GM12873 (cell line): ENCODE measurements around the gene UBALD1.

Experiments used
- TF ChIP-seq, protein P1 (sequence below): IDR thresholded peaks from 2 replicates; pipeline ENCODE4 v1.5.1; 2012; ENCODE audit warnings: low read depth, mild to moderate bottlenecking, moderate library complexity, low read length, control low read depth; ENCODE audit not compliant: insufficient read depth; ENCODE audit errors: missing control alignments

The UBALD1 gene

DNA sequence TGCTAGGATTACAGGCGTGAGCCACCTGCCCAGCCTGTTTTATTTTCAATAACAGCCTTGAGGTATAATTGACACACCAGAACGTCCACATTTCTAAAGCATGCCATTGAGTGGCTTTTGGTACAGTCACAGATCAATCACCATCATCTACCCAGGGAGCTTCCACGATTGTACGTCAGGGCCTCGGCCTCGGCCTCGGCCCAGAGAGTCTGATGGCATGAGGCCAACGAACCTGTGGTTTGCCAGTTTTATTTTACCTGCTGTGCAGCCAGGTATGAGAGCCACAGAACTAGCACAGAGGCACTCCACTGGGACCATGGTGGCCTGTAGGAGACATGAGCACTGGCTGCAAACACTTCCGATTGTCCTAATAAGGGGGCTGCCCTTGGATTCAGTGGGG lies 8.3 kb downstream of the UBALD1 start:
- TF ChIP-seq, protein P1, sequence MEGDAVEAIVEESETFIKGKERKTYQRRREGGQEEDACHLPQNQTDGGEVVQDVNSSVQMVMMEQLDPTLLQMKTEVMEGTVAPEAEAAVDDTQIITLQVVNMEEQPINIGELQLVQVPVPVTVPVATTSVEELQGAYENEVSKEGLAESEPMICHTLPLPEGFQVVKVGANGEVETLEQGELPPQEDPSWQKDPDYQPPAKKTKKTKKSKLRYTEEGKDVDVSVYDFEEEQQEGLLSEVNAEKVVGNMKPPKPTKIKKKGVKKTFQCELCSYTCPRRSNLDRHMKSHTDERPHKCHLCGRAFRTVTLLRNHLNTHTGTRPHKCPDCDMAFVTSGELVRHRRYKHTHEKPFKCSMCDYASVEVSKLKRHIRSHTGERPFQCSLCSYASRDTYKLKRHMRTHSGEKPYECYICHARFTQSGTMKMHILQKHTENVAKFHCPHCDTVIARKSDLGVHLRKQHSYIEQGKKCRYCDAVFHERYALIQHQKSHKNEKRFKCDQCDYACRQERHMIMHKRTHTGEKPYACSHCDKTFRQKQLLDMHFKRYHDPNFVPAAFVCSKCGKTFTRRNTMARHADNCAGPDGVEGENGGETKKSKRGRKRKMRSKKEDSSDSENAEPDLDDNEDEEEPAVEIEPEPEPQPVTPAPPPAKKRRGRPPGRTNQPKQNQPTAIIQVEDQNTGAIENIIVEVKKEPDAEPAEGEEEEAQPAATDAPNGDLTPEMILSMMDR, result no peak

DNA sequence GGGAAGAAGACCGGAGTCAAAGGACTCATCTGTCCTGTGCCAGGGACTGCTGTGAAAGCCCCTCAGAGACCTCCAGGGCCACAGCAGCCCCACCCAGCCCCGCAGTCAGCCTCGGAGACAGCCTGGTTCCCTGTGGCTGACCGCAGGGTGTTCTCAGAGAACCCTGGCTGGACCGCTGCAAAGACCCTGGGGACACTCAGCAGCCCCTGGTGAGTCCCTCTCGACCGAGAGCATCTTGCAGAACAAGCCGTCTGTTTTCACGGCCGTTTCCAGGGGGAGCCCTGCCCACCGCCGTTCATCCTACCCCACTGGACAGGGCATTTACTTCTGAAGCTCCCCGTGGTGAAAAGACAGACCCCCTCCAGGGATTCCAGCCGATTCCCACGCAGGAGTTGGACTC lies 10.3 kb downstream of the UBALD1 start:
- TF ChIP-seq, protein P1, result no peak

DNA sequence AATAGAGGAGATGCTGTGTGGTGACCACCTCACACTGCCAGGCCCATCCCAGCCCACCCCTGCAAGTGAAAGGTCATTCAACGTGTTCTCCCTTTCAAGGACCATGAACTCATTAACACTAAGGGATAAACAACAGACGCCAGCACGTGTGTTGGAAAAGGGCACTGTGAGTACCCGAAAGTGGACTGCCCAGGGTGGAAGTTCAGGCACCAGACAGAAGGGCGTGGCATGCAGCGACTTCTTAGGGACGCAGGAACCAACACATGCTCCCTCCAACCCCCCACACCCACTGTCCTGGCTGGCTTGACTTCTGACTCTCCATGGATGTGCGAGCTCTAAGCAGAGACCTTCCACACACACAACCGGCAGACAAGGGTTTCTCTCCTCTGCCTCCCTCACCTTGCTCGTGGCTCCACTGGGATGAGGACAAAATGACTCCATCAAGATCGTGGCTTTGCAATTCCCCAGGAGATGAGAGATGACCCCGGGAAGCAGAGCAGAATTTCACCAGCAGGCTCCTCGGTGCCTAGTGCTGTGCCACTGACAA lies 11.0 kb downstream of the UBALD1 start:
- TF ChIP-seq, protein P1, result no peak

DNA sequence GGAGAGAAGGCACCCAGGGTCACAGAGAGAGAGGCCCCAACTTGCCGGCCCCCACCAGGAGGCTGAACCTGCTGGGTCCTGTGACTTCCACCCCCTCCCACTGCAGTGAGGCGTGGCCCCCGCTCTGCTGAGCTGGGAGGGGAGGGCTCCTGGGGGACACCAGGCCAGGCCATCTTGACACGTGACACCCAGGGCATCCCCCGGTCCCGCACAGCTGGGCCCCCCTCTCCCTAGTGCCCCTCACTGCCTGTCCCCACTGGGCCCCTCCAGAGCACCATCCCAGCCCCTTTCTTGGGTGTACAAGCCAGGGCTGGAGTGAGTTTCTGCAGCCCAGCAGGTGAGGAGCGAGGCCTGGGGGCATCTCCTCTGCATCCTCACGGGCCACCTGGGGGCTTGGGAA lies 12.4 kb downstream of the UBALD1 start:
- TF ChIP-seq, protein P1, result no peak

DNA sequence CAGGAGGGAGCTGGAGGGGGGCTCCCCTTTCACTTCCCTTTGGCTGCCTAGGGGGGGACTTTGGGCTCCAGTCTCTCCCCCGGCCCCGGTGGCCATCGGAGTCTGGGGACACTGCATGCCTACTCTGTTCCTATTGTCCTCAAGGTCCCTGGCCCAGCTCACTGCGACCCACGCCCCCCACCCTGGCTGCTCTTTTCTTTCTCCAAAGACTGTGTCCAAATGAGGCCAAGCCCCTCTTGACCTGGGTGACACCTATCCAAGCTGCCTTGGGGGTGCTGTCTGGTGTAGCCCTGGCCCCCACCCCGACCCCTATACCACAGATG lies 12.9 kb downstream of the UBALD1 start:
- TF ChIP-seq, protein P1, result no peak

DNA sequence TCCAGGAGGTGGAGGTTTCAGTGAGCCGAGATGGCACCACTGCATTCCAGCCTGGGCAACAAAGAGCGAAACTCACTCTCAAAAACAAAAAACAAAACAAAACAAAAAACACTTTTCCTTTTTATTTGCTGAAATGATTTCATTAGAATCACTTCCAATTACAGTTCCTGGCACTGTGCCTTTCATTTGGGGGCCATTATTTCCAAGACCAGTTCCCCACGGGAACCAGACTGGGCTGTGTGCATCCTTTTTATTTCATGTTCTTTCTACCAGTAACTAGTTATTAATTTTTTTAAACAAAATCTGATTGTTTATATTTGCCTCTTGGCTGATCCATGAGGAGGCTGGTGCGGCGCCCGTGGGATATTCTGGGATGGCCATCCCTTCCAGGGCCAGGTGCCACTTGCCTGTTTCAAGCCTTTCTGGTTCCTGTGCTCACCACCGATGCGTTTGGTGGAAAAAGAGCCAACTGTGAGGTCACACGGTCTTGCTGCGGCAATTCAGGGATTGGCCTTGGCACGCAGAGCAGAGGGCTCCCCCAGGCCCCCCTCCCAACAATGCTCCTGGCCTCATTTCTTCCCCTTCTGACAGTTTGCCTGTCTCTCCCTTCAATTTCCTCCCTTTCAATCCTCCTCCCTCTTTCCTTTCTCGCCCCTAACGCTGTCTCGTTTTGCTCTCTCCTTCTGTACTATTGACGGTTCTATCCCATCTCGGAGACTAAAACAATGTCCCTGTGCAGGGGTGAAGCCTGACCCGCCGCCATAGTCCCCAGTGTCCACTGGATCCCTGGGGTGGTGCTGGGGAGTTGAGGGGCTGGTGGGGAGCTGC lies 13.4 kb downstream of the UBALD1 start:
- TF ChIP-seq, protein P1, result no peak

DNA sequence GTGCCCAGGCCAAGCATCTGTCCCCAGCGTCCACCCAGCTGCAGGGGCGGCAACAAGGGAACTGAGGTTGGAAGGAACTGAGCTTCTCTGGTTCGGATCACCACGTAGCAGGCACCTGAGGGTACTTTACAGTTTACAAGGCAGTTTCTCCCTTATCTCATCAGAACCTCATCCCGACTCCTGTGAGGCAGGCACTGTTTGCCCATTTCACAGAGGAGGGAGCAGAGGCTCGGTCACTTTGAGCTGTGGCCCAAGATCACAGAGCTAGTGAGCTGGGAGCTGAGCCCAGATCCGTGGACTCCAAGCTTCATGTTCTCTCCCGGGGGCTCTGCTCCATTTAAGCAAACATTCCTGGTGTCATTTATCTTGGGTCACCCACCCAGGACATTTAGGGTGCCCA lies 15.1 kb downstream of the UBALD1 start:
- TF ChIP-seq, protein P1, result no peak
